ENCODE measurements around the gene SIGLEC6. TPM values are rescaled to one million over a fixed set of nuclear protein-coding genes. Genes with fewer than 3 reads are reported as not detected.

Gene SIGLEC6
- 0.58 TPM for total RNA-seq
- long read RNA-seq: 0 reads

GRCh38 chr19:51531349-51532315 is at the start of gene SIGLEC6:
Gene SIGLEC6, minus strand, starts transcription at chr19:51531670. Its CDS starts 22 bp downstream, at chr19:51531648.
- DNase-seq (ENCODE audit: low spot score): peak; percentile 76

DNA sequence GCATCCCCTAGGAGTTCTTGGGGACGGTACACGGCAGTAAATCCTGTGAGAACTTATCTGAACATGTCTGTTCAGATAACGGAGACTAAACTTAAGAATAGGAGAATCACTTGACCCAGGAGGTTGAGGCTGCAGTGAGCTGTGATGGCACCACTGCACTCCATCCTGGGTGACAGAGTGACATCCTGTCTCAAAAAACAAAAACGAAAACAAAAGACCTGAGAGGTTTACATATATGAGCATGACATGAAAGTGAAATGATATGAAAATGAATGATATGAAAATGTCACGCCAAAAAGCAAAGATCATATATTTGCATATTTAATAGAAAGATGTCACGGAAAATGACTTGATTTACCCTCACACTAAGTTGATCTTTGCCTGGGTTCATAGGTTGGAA is 45.4 kb upstream of the SIGLEC6 start:
- no peak for DNase-seq (ENCODE audit: low spot score)

GRCh38 chr19:51573331-51573730 is 41.9 kb upstream of the SIGLEC6 start:
- DNase-seq (ENCODE audit: low spot score): no peak

DNA sequence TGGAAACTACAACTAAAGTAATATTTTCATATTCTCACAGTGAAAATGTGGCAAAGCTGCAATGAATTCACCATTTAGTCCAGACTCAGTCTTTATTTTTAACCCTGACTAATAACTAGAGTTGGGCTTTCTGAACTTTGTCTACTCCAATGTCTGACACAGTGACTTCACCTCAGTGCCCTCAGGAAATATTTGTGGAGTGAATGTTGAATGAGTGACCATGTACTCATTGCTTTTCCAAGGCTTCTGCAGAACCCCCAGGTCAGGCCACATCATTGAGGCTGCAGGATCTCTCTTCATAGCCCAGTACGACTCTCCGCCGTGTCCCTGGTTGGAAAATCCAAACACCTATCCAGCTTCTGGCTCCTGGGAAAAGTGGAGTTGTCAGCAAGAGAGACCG is 41.4 kb upstream of the SIGLEC6 start:
- no peak for DNase-seq (ENCODE audit: low spot score)

GRCh38 chr19:51572410-51572809 is 40.9 kb upstream of the SIGLEC6 start:
- DNase-seq (ENCODE audit: low spot score): no peak

DNA sequence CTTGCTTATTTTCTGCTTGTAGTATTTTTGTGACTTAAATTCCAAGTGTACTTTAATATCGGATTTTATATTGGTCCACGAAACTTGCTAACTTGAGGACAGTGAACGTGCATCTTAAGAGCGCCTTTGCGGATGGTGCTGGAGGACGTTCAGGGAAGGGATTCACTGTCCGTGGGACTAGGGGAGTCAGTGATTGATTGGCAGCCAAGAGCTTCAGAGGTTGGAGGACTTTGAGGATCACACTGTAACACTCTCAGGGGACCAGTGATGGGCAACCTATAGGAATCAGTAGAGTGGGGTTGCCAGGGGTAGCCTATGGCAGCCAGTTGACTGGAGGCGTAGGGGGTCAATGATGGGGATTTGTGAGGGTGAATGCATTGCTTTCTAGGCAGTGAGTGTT is 40.1 kb upstream of the SIGLEC6 start:
- DNase-seq (ENCODE audit: low spot score): no peak

GRCh38 chr19:51570962-51571575 is 39.6 kb upstream of the SIGLEC6 start, which contains the start of gene ZNF175:
Gene ZNF175, plus strand, starts transcription at chr19:51571283. Its CDS starts 2,047 bp downstream, at chr19:51573330.
- DNase-seq (ENCODE audit: low spot score): peak; percentile 95

DNA sequence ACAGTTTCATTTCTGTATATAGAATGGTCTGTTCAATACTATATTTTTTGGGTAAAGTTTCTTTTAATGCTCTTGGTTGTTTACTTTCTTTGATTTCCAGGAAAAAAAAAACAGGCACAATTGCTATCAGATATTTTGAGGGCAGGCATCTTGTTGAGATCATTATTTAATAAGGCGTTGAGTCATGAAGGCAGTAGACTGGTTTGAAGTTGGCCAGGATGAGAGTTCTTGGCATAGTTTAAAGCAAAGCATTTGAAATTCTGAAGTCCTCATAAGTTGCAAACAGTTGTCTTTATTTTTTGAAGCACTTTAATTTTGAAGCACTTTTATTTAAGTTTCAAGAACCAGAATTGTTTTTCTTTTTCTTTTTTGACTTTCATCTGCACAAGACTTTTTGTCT is 37.0 kb upstream of the SIGLEC6 start:
- DNase-seq (ENCODE audit: low spot score): no peak

DNA sequence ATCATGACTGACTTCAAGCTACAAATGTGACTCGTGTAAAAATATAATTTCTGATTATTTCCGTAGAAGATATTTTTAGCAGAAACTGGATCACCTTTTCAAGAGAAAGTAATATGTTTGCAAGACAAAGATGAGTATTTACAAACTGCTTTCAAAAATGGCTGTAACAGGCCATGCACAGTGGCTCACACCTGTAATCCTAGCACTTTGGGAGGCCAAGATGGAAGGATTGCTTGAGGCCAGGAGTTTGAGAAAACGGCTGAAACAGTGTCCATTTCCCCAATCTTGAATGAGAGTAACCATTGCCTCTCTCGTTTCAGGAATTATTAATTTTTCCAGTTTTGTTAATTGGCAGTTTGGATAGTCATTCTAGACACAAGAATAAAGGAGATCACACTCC is 36.1 kb upstream of the SIGLEC6 start:
- DNase-seq (ENCODE audit: low spot score): no peak

- no peak for DNase-seq (ENCODE audit: low spot score)
Observed at GRCh38 chr19:51566489-51567100, 35.1 kb upstream of the SIGLEC6 start.

GRCh38 chr19:51565583-51565982 is 34.1 kb upstream of the SIGLEC6 start:
- DNase-seq (ENCODE audit: low spot score): no peak

- no peak for DNase-seq (ENCODE audit: low spot score)
Observed at GRCh38 chr19:51564791-51565190, 33.3 kb upstream of the SIGLEC6 start.

- DNase-seq (ENCODE audit: low spot score): no peak
Observed at GRCh38 chr19:51560339-51560738, 28.9 kb upstream of the SIGLEC6 start.

- no peak for DNase-seq (ENCODE audit: low spot score)
Observed at GRCh38 chr19:51559240-51559639, 27.8 kb upstream of the SIGLEC6 start.

DNA sequence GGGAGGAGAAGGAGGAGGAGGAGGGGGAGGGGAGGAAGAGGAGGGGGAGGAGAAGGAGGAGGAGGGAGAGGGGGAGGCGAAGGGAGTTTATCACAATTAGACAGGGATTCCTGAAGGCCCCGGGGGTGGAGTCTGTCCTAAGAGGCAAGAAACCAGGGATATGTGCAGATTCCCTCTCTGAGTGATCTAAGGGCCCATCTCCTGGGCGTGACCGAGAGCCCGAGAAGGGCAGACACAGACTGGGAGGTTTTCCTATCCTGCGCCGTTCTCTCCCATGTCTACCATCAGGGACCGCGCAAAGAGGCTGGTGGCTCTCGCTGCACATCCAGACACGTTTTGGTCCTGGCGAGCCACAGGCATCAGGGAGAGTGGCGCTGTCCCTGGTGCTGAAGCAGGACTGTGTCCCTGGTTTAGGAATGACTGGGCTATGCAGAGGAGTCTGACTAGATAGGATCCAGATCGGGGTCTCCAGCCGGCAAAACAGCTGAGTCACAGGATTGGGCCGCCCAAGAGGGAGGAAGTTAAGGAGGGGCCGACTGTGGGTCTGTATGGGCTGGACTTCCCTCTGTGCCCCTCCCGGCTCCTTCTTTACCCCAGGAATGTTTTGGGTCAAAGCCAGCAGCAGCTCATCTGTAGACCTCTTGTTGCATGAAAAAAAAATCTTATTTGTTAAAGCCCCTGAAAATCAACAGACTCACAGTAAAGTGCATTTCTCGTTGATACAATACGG is 21.7 kb upstream of the SIGLEC6 start:
- DNase-seq (ENCODE audit: low spot score): no peak

DNA sequence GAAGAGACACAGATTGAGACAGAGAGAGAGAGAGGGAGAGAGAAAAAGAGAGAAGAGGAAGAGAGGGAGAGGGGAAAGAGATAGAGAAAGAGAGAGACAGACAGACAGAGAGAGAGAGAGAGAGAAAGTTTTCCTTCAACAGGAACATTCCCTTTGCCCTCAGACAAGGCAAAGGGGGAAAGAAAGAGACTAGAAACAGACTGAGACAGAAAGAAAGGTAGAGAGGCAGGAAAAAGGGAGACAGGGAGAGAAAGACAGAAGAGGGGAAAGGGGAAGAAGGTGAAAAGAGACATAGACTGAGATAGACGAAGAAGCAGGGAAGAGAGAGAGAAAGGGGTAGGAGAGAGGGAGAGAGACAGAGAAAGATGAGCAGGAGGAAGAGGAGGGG is 21.1 kb upstream of the SIGLEC6 start:
- DNase-seq (ENCODE audit: low spot score): no peak

DNA sequence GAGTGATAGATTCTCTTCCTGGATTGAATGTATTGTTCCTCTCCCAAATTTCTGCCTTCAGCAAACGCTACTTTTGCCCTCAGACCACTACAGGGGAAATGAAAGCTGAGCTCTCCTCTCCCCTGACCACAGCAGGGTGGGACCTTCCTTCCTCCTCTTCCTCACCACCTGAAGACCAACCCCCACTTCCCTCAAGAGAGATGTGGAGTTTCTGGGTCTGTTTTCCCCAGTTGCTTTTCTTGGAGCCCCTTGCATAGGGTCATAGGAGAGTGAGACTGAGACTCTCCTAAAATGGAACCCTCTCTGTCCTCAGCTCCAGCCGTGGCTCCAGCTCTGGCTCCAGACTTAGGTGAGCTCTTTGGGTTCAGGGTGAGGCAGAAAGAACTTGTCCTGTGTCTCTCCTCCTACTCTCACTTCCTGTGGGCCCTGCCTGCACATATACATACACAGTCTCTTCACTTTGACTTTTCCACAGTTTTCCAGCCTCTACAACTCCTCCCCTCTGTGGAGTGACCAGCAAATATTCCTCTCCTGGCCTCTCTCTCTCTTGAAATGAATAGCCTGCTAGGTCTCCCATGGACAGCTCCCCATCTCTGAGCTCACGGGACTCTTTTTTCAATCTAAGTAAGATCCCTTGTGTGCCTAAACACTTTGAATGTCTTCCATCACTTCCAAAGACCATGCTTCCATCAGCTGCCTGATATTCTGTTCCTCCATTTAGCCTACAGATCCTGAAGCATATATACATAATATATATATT is 20.4 kb upstream of the SIGLEC6 start:
- no peak for DNase-seq (ENCODE audit: low spot score)

GRCh38 chr19:51550848-51551672 is 19.6 kb upstream of the SIGLEC6 start:
- no peak for DNase-seq (ENCODE audit: low spot score)

GRCh38 chr19:51549533-51550324 is 18.3 kb upstream of the SIGLEC6 start:
- no peak for DNase-seq (ENCODE audit: low spot score)

All from mesenteric fat pad (tissue), 1 donor.